Measurements from ENCODE around the gene ARVCF.
A peak's percentile ranks its signal among the peaks of the same experiment; 100 is the strongest.

ARVCF gene

GRCh38 chr22:19941365-19942082 lies 75.1 kb downstream of the ARVCF start, which contains the start of the genes COMT and TXNRD2 (continued):
- no peak for TF ChIP-seq ZNF416 (tag by site-specific recombination; IDR thresholded peaks at IDR 0.05)
- no peak for TF ChIP-seq CTCF (tag by site-specific recombination; IDR thresholded peaks at IDR 0.05)
- TF ChIP-seq, protein P1, sequence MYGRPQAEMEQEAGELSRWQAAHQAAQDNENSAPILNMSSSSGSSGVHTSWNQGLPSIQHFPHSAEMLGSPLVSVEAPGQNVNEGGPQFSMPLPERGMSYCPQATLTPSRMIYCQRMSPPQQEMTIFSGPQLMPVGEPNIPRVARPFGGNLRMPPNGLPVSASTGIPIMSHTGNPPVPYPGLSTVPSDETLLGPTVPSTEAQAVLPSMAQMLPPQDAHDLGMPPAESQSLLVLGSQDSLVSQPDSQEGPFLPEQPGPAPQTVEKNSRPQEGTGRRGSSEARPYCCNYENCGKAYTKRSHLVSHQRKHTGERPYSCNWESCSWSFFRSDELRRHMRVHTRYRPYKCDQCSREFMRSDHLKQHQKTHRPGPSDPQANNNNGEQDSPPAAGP (tag by site-specific recombination; IDR thresholded peaks at IDR 0.05) = peak; percentile 35; the same call in 1 of the 2 replicates
- TF ChIP-seq KLF1 (tag by site-specific recombination; IDR thresholded peaks at IDR 0.05) = peak; percentile 69
- 0 out of 2 replicates have a peak, but pooled peaks have one; percentile 29 for TF ChIP-seq ZNF513 (tag by site-specific recombination; IDR thresholded peaks at IDR 0.05)
- peak; percentile 89 for TF ChIP-seq ZBTB20 (tag by site-specific recombination; IDR thresholded peaks at IDR 0.05)
- TF ChIP-seq, protein P2, sequence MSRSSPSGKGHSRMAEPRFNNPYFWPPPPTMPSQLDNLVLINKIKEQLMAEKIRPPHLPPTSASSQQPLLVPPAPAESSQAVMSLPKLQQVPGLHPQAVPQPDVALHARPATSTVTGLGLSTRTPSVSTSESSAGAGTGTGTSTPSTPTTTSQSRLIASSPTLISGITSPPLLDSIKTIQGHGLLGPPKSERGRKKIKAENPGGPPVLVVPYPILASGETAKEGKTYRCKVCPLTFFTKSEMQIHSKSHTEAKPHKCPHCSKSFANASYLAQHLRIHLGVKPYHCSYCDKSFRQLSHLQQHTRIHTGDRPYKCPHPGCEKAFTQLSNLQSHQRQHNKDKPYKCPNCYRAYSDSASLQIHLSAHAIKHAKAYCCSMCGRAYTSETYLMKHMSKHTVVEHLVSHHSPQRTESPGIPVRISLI (tag by site-specific recombination; IDR thresholded peaks at IDR 0.05) = no peak
- no peak for TF ChIP-seq ZNF266 (tag by site-specific recombination; IDR thresholded peaks at IDR 0.05; ENCODE audit: low read depth)
- TF ChIP-seq ZNF211 (tag by site-specific recombination; IDR thresholded peaks at IDR 0.05; ENCODE audit: low read depth) = no peak
- TF ChIP-seq ZFP3 (tag by site-specific recombination; IDR thresholded peaks at IDR 0.05; ENCODE audit: low read depth) = no peak
- TF ChIP-seq SALL2 (tag by site-specific recombination; IDR thresholded peaks at IDR 0.05; ENCODE audit: borderline replicate concordance) = no peak
- TF ChIP-seq ZSCAN30 (tag by site-specific recombination; IDR thresholded peaks at IDR 0.05) = peak; percentile 59; the same call in 1 of the 2 replicates
- no peak for TF ChIP-seq ZBTB44 (tag by site-specific recombination; IDR thresholded peaks at IDR 0.05)
- TF ChIP-seq YY2 (tag by site-specific recombination; IDR thresholded peaks at IDR 0.05) = peak; percentile 93
- TF ChIP-seq, protein P3, sequence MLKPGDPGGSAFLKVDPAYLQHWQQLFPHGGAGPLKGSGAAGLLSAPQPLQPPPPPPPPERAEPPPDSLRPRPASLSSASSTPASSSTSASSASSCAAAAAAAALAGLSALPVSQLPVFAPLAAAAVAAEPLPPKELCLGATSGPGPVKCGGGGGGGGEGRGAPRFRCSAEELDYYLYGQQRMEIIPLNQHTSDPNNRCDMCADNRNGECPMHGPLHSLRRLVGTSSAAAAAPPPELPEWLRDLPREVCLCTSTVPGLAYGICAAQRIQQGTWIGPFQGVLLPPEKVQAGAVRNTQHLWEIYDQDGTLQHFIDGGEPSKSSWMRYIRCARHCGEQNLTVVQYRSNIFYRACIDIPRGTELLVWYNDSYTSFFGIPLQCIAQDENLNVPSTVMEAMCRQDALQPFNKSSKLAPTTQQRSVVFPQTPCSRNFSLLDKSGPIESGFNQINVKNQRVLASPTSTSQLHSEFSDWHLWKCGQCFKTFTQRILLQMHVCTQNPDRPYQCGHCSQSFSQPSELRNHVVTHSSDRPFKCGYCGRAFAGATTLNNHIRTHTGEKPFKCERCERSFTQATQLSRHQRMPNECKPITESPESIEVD (tag by site-specific recombination; IDR thresholded peaks at IDR 0.05) = no peak
- no peak for TF ChIP-seq ZNF473 (tag by site-specific recombination; IDR thresholded peaks at IDR 0.05)
- TF ChIP-seq, protein P4, sequence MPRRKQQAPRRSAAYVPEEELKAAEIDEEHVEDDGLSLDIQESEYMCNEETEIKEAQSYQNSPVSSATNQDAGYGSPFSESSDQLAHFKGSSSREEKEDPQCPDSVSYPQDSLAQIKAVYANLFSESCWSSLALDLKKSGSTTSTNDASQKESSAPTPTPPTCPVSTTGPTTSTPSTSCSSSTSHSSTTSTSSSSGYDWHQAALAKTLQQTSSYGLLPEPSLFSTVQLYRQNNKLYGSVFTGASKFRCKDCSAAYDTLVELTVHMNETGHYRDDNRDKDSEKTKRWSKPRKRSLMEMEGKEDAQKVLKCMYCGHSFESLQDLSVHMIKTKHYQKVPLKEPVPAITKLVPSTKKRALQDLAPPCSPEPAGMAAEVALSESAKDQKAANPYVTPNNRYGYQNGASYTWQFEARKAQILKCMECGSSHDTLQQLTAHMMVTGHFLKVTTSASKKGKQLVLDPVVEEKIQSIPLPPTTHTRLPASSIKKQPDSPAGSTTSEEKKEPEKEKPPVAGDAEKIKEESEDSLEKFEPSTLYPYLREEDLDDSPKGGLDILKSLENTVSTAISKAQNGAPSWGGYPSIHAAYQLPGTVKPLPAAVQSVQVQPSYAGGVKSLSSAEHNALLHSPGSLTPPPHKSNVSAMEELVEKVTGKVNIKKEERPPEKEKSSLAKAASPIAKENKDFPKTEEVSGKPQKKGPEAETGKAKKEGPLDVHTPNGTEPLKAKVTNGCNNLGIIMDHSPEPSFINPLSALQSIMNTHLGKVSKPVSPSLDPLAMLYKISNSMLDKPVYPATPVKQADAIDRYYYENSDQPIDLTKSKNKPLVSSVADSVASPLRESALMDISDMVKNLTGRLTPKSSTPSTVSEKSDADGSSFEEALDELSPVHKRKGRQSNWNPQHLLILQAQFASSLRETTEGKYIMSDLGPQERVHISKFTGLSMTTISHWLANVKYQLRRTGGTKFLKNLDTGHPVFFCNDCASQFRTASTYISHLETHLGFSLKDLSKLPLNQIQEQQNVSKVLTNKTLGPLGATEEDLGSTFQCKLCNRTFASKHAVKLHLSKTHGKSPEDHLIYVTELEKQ (tag by site-specific recombination; IDR thresholded peaks at IDR 0.05; ENCODE audit: borderline replicate concordance) = no peak
- TF ChIP-seq, protein P5, sequence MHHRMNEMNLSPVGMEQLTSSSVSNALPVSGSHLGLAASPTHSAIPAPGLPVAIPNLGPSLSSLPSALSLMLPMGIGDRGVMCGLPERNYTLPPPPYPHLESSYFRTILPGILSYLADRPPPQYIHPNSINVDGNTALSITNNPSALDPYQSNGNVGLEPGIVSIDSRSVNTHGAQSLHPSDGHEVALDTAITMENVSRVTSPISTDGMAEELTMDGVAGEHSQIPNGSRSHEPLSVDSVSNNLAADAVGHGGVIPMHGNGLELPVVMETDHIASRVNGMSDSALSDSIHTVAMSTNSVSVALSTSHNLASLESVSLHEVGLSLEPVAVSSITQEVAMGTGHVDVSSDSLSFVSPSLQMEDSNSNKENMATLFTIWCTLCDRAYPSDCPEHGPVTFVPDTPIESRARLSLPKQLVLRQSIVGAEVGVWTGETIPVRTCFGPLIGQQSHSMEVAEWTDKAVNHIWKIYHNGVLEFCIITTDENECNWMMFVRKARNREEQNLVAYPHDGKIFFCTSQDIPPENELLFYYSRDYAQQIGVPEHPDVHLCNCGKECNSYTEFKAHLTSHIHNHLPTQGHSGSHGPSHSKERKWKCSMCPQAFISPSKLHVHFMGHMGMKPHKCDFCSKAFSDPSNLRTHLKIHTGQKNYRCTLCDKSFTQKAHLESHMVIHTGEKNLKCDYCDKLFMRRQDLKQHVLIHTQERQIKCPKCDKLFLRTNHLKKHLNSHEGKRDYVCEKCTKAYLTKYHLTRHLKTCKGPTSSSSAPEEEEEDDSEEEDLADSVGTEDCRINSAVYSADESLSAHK (tag by site-specific recombination; IDR thresholded peaks at IDR 0.05) = no peak
- TF ChIP-seq, protein P6, sequence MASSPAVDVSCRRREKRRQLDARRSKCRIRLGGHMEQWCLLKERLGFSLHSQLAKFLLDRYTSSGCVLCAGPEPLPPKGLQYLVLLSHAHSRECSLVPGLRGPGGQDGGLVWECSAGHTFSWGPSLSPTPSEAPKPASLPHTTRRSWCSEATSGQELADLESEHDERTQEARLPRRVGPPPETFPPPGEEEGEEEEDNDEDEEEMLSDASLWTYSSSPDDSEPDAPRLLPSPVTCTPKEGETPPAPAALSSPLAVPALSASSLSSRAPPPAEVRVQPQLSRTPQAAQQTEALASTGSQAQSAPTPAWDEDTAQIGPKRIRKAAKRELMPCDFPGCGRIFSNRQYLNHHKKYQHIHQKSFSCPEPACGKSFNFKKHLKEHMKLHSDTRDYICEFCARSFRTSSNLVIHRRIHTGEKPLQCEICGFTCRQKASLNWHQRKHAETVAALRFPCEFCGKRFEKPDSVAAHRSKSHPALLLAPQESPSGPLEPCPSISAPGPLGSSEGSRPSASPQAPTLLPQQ (tag by site-specific recombination; IDR thresholded peaks at IDR 0.05) = 0 out of 2 replicates have a peak, but pooled peaks have one; percentile 44
- no peak for TF ChIP-seq ZNF174 (tag by site-specific recombination; IDR thresholded peaks at IDR 0.05)
- TF ChIP-seq ZNF548 (tag by site-specific recombination; IDR thresholded peaks at IDR 0.05) = no peak
